ENCODE results near the gene AKR1B15. TPM values are rescaled to one million over a fixed set of nuclear protein-coding genes. Genes with fewer than 3 reads are reported as not detected.
"Not testable (repeated sequence)": the region's sequence is repeated elsewhere in the genome, so short reads cannot be mapped to it uniquely, and the experiment has no call there.

AKR1B15 gene
- total RNA-seq, 1 experiment from 2014 or later = not detected

DNA sequence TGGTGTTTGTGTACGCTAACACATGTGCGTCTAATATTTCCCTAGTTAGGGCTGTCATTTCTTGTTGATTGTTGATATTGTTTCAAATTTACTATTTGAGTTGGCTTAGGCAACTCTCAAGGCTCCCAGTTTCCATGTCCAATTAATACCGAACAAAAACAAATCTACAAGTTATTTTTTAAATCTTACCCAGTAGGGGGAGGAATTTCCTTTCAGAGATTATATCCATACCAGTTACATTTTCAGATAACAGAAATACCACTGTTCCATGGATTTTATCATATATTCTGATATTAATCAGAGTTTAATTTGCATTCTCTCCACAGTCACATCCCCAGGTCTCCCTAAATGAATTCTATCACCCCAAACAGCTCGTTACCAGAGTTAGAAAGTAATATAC, 28.8 kb upstream of the AKR1B15 start:
- no peak overlapping the region for H3K4me3 ChIP-seq
- H3K27me3 ChIP-seq (replicated peaks) = no peaks in the 10 kb centered on the region
- H3K9me3 ChIP-seq (replicated peaks) = no peaks in the 10 kb centered on the region
- DNase-seq (ENCODE audit: low read depth in 1 of 2, low spot score in 2 of 2) = no peak
- no peaks in the 10 kb centered on the region for H3K36me3 ChIP-seq
- H3K27ac ChIP-seq = no peak overlapping the region
- peaks cover 14% of the 10 kb centered on the region for H3K4me1 ChIP-seq (replicated peaks)

DNA sequence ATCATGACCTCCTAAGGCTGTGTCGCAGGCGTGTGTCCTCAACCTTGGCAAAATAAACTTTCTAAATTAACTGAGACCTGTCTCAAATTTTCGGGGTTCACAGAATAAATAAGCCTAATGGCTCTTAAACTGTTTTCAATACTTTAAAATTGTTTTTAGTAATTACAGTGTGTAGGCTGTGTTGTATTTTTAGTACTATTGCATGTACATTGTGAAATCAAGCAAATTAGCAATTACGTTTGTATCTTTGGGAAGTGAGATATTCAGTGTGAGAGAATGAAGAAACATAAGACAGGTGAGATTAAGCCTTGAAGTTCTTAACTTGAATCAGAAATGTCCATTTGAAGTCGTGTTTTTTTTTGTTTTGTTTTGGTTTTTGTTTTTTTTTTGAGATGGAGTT, 26.3 kb upstream of the AKR1B15 start:
- H3K27me3 ChIP-seq (replicated peaks) = no peaks in the 10 kb centered on the region
- DNase-seq (ENCODE audit: low read depth in 1 of 2, low spot score in 2 of 2) = no peak

GRCh38 chr7:134525449-134525848, 23.5 kb upstream of the AKR1B15 start:
- not testable (repeated sequence) for H3K27me3 ChIP-seq (replicated peaks); H3K9me3 ChIP-seq (replicated peaks); H3K4me1 ChIP-seq (replicated peaks); H3K4me3 ChIP-seq; H3K27ac ChIP-seq; DNase-seq (ENCODE audit: low read depth in 1 of 2, low spot score in 2 of 2); H3K36me3 ChIP-seq

More for the DNA sequence above, 26.3 kb upstream of the AKR1B15 start:
- H3K27ac ChIP-seq = no peak overlapping the region
- H3K4me1 ChIP-seq (replicated peaks) = no peaks in the 10 kb centered on the region
- no peaks in the 10 kb centered on the region for H3K36me3 ChIP-seq
- no peak overlapping the region for H3K4me3 ChIP-seq
- H3K9me3 ChIP-seq (replicated peaks) = no peaks in the 10 kb centered on the region

DNA sequence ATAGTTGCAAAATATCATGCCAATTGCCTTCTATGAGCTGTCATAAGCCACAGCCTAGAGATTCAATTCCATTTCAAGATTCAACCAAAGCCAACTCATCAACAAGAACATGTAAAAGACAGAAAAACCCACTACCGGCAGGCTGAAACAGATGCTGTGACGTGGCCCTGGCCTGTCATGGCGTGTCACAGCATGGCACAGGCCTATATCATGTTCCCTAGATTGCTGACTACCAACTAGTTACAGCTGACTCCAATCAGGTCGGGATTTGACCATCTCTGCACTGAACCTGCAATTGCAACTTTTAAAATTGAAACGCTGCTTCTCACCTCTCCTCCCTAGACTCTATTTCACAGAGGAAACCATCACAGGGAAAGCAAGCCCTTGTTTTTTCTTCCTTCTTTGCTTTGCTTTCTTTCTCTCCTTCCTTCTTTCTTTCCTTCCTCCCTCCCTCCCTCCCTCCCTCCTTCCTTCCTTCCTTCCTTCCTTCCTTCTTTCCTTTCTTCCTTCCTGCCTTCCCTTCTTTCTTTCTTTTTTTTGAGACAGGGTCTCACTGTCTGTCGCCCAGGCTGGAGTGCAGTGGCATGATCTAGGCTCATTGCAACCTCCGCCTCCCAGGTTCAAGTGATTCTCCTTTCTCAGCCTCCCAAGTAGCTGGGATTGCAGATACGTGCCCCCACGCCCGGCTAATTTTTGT, 22.2 kb upstream of the AKR1B15 start:
- not testable (repeated sequence) for H3K27ac ChIP-seq; H3K9me3 ChIP-seq (replicated peaks); H3K36me3 ChIP-seq; DNase-seq (ENCODE audit: low read depth in 1 of 2, low spot score in 2 of 2); H3K4me1 ChIP-seq (replicated peaks); H3K4me3 ChIP-seq; H3K27me3 ChIP-seq (replicated peaks)

GRCh38 chr7:134527979-134528371, 20.9 kb upstream of the AKR1B15 start:
- H3K4me1 ChIP-seq (replicated peaks) = peaks cover 6% of the 10 kb centered on the region
- H3K27me3 ChIP-seq (replicated peaks) = no peaks in the 10 kb centered on the region
- H3K4me3 ChIP-seq = no peak overlapping the region
- no peaks in the 10 kb centered on the region for H3K9me3 ChIP-seq (replicated peaks)
- no peak overlapping the region for H3K27ac ChIP-seq
- no peak for DNase-seq (ENCODE audit: low read depth in 1 of 2, low spot score in 2 of 2)
- no peaks in the 10 kb centered on the region for H3K36me3 ChIP-seq

- H3K4me3 ChIP-seq = no peak overlapping the region
- no peaks in the 10 kb centered on the region for H3K27me3 ChIP-seq (replicated peaks)
- H3K36me3 ChIP-seq = no peaks in the 10 kb centered on the region
- no peak overlapping the region for H3K27ac ChIP-seq
- peaks cover 14% of the 10 kb centered on the region for H3K4me1 ChIP-seq (replicated peaks)
- DNase-seq (ENCODE audit: low read depth in 1 of 2, low spot score in 2 of 2) = no peak
- H3K9me3 ChIP-seq (replicated peaks) = no peaks in the 10 kb centered on the region
Measured at GRCh38 chr7:134528749-134529148, 20.2 kb upstream of the AKR1B15 start.

DNA sequence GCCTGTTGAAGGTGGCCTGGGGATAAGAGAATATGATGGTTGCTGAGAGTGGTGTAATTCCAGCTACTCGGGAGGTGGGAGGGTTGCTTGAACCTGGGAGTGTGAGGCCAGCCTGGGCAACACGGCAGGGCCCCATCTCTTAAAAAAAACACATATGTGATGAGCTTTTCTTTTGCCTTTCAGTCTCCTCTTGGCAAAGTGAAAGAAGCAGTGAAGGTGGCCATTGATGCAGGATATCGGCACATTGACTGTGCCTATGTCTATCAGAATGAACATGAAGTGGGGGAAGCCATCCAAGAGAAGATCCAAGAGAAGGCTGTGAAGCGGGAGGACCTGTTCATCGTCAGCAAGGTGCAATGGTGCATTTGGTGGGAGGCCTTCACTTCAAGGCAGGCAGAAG, 18.4 kb upstream of the AKR1B15 start:
- DNase-seq (ENCODE audit: low read depth in 1 of 2, low spot score in 2 of 2) = no peak
- Histone ChIP-seq H3K36me3 (no peaks in the 10 kb centered on the region), H3K9me3 (replicated peaks) (no peaks in the 10 kb centered on the region), H3K27me3 (replicated peaks) (no peaks in the 10 kb centered on the region), H3K4me3 (no peak overlapping the region), H3K4me1 (replicated peaks) (peaks cover 23% of the 10 kb centered on the region), H3K27ac (no peak overlapping the region)

- DNase-seq (ENCODE audit: low read depth in 1 of 2, low spot score in 2 of 2) = no peak
- Histone ChIP-seq H3K27me3 (replicated peaks) (no peaks in the 10 kb centered on the region), H3K9me3 (replicated peaks) (no peaks in the 10 kb centered on the region), H3K27ac (no peak overlapping the region), H3K36me3 (no peaks in the 10 kb centered on the region), H3K4me3 (no peak overlapping the region), H3K4me1 (replicated peaks) (peaks cover 23% of the 10 kb centered on the region)
Measured at GRCh38 chr7:134532180-134532953, 16.5 kb upstream of the AKR1B15 start.

DNA sequence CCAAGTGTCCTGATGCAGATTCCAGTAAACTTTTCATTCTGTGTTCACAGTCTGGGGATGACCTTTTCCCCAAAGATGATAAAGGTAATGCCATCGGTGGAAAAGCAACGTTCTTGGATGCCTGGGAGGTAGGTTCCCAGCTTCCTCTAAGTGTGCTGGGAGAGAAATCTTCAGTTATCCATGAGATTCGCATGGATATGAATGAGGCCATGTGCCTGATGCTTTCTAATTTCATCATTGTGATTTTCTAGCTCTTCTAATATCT, 16.0 kb upstream of the AKR1B15 start:
- Histone ChIP-seq H3K36me3 (no peaks in the 10 kb centered on the region), H3K27me3 (replicated peaks) (no peaks in the 10 kb centered on the region), H3K27ac (no peak overlapping the region), H3K4me1 (replicated peaks) (peaks cover 23% of the 10 kb centered on the region), H3K4me3 (no peak overlapping the region), H3K9me3 (replicated peaks) (no peaks in the 10 kb centered on the region)
- no peak for DNase-seq (ENCODE audit: low read depth in 1 of 2, low spot score in 2 of 2)

GRCh38 chr7:134533288-134533771, 15.6 kb upstream of the AKR1B15 start:
- Histone ChIP-seq H3K27me3 (replicated peaks) (no peaks in the 10 kb centered on the region), H3K4me3 (no peak overlapping the region), H3K4me1 (replicated peaks) (peaks cover 23% of the 10 kb centered on the region), H3K27ac (no peak overlapping the region), H3K36me3 (no peaks in the 10 kb centered on the region), H3K9me3 (replicated peaks) (no peaks in the 10 kb centered on the region)
- peak; percentile 57 to 72 for DNase-seq (ENCODE audit: low read depth in 1 of 2, low spot score in 2 of 2)

DNA sequence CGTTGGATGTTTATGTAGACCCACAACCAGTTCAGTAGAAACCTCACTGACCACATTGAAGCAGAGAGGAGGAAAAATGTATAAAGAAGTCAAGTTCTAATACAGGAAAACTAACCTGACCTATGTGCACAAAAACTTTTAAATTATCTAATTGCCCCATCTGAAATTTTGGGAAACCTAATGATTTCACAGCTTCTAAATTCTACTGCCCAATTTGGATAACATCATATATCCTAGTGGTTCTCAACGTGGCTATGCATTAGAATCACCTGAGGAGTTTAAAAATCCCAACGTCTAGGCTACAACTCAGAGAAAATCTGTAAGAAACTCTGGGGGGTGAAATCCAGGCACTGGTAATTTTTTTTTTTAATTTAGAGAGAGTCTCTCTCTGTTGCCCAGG, 14.3 kb upstream of the AKR1B15 start:
- DNase-seq (ENCODE audit: low read depth in 1 of 2, low spot score in 2 of 2) = no peak
- Histone ChIP-seq H3K4me3 (no peak overlapping the region), H3K27ac (no peak overlapping the region), H3K27me3 (replicated peaks) (no peaks in the 10 kb centered on the region), H3K9me3 (replicated peaks) (no peaks in the 10 kb centered on the region), H3K36me3 (no peaks in the 10 kb centered on the region), H3K4me1 (replicated peaks) (peaks cover 23% of the 10 kb centered on the region)

DNA sequence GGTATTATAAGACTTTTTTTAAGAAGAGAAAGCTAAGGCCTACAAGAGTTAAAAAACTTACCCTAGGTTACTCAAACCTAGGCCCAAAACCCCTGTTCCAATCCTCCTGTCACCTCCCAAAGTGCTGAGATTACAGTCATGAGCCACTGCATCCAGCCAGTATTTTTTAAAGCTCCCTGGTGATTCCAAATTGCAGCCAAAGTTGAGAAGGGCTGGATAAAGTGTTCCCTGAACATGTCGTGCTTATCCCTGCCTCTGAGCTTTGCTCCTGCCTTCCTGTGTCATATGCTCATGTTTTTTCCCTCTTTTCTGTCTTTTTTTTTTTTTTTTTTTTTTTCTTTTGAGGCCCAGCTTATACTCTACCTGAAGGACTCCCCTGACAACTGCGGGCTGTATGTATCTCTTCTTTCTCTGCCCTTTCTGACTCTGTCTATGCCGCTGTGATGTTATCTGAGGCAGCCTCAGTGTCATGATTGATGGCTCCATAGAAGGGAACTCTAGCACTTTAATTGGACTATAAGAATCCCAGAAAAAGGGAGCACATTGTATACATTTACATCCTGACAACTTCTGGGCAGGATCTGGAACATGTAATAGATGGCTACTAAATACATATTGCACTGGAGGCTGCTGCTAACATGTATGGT, 13.5 kb upstream of the AKR1B15 start:
- Histone ChIP-seq H3K4me3 (no peak overlapping the region), H3K9me3 (replicated peaks) (no peaks in the 10 kb centered on the region), H3K27me3 (replicated peaks) (no peaks in the 10 kb centered on the region), H3K27ac (no peak overlapping the region), H3K36me3 (no peaks in the 10 kb centered on the region), H3K4me1 (replicated peaks) (peaks cover 23% of the 10 kb centered on the region)
- no peak for DNase-seq (ENCODE audit: low read depth in 1 of 2, low spot score in 2 of 2)

DNA sequence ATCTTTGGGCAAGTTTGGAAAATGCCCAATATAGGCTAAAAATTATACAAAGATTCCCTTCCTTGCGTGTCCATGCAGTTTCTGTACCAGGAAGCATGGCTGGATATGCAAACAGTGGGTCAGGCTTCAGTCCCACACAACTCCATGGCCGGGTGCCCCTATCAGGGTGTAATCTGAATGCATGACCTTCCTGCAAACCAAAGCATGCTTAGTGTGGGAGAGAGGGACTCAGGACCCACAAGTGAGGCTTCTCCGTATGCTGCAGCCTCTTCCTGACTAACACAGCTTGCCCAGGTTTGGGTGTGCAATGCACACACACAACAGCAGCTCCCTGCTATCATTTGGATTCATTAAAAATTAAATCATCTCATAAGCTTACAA, 13.0 kb upstream of the AKR1B15 start:
- H3K36me3 ChIP-seq = no peaks in the 10 kb centered on the region
- H3K27ac ChIP-seq = no peak overlapping the region
- H3K4me3 ChIP-seq = no peak overlapping the region
- peaks cover 25% of the 10 kb centered on the region for H3K4me1 ChIP-seq (replicated peaks)
- no peaks in the 10 kb centered on the region for H3K9me3 ChIP-seq (replicated peaks)
- no peak for DNase-seq (ENCODE audit: low read depth in 1 of 2, low spot score in 2 of 2)
- no peaks in the 10 kb centered on the region for H3K27me3 ChIP-seq (replicated peaks)

DNA sequence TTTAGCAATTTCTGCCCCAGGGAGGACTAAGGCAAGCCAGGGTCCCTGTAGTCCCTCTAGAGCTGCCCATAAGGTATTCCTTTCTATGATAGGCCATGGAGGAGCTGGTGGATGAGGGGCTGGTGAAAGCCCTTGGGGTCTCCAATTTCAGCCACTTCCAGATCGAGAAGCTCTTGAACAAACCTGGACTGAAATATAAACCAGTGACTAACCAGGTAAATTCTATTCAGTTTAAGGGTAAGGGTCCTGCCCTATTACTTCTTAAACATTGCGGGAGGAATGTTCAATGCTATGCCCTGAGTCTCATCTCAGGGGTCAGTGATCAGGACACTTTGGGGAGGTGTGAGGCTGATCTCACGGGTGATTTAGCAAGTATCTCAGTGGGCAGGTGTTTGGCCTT, 12.4 kb upstream of the AKR1B15 start:
- H3K36me3 ChIP-seq; H3K27me3 ChIP-seq (replicated peaks); H3K9me3 ChIP-seq (replicated peaks); H3K4me3 ChIP-seq; H3K27ac ChIP-seq; DNase-seq (ENCODE audit: low read depth in 1 of 2, low spot score in 2 of 2): not testable (repeated sequence)
- peaks cover 32% of the 10 kb centered on the region for H3K4me1 ChIP-seq (replicated peaks)

Data from SJSA1 (cell line).